SJSA1 (cell line): ENCODE data around the gene PSMG3. TPM values are rescaled to one million over a fixed set of nuclear protein-coding genes. Genes with fewer than 3 reads are reported as not detected.

Experiments
- DNase-seq, 2 experiments: peaks; one replicate each; pipeline ENCODE4 v3.0.0-alpha.2; 2015 to 2020; ENCODE audit warnings: low spot score in 2 of 2, low read depth in 1 of 2
- H3K27ac ChIP-seq: fragments of 250-450 bp; sonication (Bioruptor Pico); 2 replicates; pipeline ENCODE4 v1.5.1; 2020; ENCODE audit warnings: mild to moderate bottlenecking, moderate library complexity
- H3K27me3 ChIP-seq: fragments of 250-450 bp; sonication (Bioruptor Pico); replicated peaks from 2 replicates; pipeline ENCODE4 v1.5.1; 2020; ENCODE audit warnings: mild to moderate bottlenecking, moderate library complexity
- H3K36me3 ChIP-seq: fragments of 250-450 bp; sonication (Bioruptor Pico); 2 replicates; pipeline ENCODE4 v1.5.1; 2020; ENCODE audit warnings: mild to moderate bottlenecking
- H3K4me1 ChIP-seq: fragments of 250-450 bp; sonication (Bioruptor Pico); replicated peaks from 2 replicates; pipeline ENCODE4 v1.6.1; 2021; ENCODE audit warnings: mild to moderate bottlenecking
- H3K4me3 ChIP-seq: fragments of 250-450 bp; sonication (Bioruptor Pico); 2 replicates; pipeline ENCODE4 v1.5.1; 2020; ENCODE audit warnings: mild to moderate bottlenecking
- H3K9me3 ChIP-seq: fragments of 250-450 bp; sonication (Bioruptor Pico); replicated peaks from 2 replicates; pipeline ENCODE4 v1.5.1; 2020; ENCODE audit warnings: mild to moderate bottlenecking
- total RNA-seq: library from RNA; depleted of rRNA; stranded (reverse); fragments of >200 nt; shearing (Covaris generic); gene quantifications from 2 replicates; pipeline ENCODE4 v1.2.3, GENCODE V29; 2014

Gene PSMG3
- total RNA-seq, 1 experiment from 2014 or later = 84.7 TPM

DNA sequence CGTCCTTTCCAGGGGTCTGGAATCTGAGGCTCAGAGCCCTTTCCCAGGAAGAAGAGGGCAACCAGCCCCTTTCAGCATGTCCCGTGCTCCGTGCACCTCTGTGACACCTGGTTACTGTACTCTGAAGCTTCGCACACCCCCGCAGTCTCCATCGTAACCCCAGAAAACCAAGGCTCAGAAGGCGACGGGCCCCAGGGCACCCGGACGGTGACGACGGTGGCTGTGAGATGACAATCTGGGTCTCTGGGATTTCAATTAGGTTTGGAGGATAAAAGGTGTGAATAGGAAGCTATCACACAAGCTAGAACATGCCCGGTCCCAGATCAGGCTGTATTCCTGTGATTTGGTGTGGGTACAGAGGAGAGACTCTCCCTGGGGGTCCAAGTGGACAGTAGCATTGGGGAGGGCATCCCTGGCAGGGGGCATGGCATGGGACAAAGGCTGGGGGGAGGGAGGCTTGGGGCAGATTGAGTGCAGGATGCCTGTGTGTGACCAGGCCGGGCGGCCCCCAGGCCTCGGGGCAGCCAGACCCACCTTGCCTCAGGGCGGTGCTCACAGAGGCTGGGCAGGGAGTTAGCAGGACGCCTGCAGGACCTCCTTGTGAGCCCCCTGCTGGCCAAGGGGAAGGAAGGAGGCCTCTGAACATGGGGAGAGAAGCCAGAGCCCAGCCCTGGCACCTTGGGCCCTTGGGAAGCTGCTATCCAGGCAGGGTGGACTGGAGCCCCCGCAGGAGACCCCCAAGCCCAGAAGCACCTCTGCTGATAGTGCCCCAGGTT, 23.4 kb upstream of the PSMG3 start:
- no peaks in the 10 kb centered on the region for H3K36me3 ChIP-seq
- H3K9me3 ChIP-seq = peaks cover 6% of the 10 kb centered on the region; the same call in 1 of the 2 replicates
- no peak overlapping the region for H3K27ac ChIP-seq
- peaks cover 38% of the 10 kb centered on the region for H3K27me3 ChIP-seq
- no peaks in the 10 kb centered on the region for H3K4me1 ChIP-seq
- no peak overlapping the region for H3K4me3 ChIP-seq
- no peak for DNase-seq

DNA sequence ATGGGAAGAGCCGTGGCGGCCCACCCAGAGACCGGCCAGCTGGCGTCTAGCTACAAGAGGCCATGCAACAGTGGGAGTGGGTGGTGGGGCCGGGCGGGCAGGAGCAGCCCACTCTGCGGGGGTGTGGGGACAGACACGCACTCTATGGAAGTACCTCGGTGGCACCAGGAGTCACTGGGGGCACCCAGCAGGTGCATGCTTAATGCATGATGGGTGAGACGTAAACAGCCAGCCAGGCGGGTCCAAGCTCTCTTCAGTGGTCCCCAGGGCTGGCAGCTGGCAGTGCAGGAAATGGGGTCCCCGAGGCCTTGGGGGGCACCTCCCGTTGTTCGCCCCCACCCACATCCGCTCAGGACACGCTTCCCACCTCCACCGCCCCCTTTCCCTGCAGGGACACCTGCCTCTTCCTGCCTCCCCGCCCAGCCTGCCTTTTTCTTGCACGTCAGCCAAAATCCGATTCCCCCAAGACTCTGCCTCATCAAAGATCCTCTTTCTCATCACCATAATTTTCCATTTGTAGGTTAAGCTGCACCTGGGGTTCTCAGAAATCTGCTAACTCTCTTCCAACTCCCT, 22.6 kb upstream of the PSMG3 start:
- Histone ChIP-seq H3K27me3 (peaks cover 45% of the 10 kb centered on the region), H3K9me3 (peaks cover 6% of the 10 kb centered on the region; the same call in 1 of the 2 replicates), H3K36me3 (no peaks in the 10 kb centered on the region), H3K4me3 (no peak overlapping the region), H3K4me1 (no peaks in the 10 kb centered on the region), H3K27ac (no peak overlapping the region)
- no peak for DNase-seq

DNA sequence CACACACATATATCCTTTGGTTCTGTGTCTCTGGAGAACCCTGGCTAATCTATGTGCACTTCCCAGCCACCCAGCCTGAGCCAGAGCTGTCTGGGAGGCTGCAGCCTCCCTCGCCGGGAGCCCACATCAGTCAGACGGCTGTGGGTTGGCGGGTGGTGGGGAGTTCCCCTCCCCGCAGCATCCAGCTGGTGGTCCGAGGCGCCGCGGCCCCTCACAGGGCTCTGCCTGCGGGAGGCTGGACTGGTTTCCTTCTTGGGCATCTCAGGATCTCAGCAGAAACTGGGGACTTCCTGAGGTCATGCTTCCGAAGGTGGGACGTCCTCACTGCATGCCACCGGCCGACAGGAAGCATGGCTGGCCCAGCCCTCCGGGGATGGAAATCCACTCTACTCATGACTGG, 22.0 kb upstream of the PSMG3 start:
- H3K36me3 ChIP-seq = no peaks in the 10 kb centered on the region
- H3K27ac ChIP-seq = no peak overlapping the region
- no peak overlapping the region for H3K4me3 ChIP-seq
- DNase-seq = no peak
- H3K9me3 ChIP-seq = peaks cover 6% of the 10 kb centered on the region; the same call in 1 of the 2 replicates
- no peaks in the 10 kb centered on the region for H3K4me1 ChIP-seq
- H3K27me3 ChIP-seq = peaks cover 45% of the 10 kb centered on the region

DNA sequence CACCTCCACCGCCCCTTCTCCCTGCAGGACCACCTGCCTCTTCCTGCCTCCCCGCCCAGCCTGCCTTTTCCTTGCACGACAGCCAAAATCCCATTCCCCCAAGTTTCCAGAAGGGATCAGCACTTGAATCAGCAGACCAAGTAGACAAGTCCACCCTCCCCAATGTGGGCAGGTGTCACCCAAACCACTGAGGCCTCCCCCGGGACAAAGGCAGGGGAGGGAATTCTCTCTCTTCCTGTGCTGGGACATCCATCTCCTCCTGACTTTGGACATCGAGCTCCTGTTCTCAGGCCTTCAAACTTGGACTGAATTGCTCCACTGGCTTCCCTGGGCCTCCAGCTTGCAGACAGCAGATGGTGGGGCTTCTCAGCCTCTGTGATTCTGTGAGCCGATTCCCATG, 21.6 kb upstream of the PSMG3 start:
- Histone ChIP-seq H3K4me1 (no peaks in the 10 kb centered on the region), H3K9me3 (peaks cover 6% of the 10 kb centered on the region; the same call in 1 of the 2 replicates), H3K36me3 (no peaks in the 10 kb centered on the region), H3K27ac (no peak overlapping the region), H3K4me3 (no peak overlapping the region), H3K27me3 (peaks cover 49% of the 10 kb centered on the region)
- DNase-seq = no peak

DNA sequence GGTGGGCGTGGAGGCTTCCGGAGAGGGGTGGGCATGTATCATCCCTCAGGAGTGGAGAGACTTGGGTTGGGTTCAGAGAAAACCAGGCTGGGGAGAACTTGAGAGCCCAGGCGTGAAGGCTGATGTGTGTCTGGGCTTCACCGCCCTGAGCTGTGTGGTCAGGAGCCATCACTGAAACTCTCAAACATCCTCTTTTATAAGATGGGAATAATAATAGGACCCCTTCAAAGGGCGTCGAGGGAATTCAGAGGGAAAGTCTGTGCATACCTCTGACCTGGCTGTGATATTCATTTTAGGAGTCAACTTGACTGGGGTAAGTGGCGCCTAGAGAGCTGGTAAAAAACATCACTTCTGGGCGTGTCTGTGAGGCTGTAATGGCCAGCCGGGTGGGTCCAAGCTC, 21.1 kb upstream of the PSMG3 start:
- Histone ChIP-seq H3K9me3 (peaks cover 6% of the 10 kb centered on the region; the same call in 1 of the 2 replicates), H3K4me3 (no peak overlapping the region), H3K4me1 (no peaks in the 10 kb centered on the region), H3K27me3 (peaks cover 51% of the 10 kb centered on the region), H3K36me3 (no peaks in the 10 kb centered on the region), H3K27ac (no peak overlapping the region)
- DNase-seq = no peak

DNA sequence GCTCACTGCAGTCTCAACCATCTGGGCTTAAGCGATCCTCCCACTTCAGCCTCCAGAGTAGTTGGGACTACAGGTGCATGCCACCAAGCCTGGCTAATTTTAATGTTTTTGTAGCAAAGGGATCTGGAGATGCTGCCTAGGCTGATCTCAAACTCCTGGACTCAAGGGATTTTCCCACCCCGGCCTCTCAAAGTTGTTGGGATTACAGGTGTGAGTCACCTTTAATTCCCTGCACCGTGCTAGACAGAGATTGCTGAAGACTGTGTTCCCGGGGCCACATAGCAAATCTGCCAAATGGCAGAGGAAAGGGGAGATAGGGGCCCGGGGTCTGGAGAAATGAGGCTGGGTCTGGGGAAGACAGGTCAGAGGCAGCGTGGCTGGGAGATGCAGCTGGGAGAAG, 20.6 kb upstream of the PSMG3 start:
- H3K9me3 ChIP-seq = peaks cover 6% of the 10 kb centered on the region; the same call in 1 of the 2 replicates
- no peak overlapping the region for H3K4me3 ChIP-seq
- H3K4me1 ChIP-seq = no peaks in the 10 kb centered on the region
- peaks cover 54% of the 10 kb centered on the region for H3K27me3 ChIP-seq
- DNase-seq = no peak
- no peaks in the 10 kb centered on the region for H3K36me3 ChIP-seq
- no peak overlapping the region for H3K27ac ChIP-seq

DNA sequence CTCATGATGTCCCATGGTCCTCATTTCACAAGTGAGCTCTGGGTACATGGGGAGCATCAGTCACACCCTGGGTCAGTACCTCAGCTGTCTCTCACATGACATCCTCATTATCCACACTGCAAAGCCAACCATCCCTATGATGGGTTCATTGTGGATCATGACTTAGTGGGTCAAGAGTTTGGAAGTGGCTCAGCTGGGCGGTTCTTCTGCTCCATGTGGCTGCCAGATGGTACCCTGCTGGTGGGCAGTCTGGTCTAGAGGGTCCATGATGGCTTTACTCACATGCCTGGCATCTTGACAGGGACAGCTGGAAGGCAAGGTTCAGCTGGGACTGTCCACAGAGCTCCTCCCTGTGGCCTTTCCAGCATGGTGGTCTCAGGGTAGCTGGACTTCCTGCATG, 19.1 kb upstream of the PSMG3 start:
- Histone ChIP-seq H3K27ac (no peak overlapping the region), H3K4me1 (no peaks in the 10 kb centered on the region), H3K4me3 (no peak overlapping the region), H3K9me3 (peaks cover 6% of the 10 kb centered on the region; the same call in 1 of the 2 replicates), H3K36me3 (no peaks in the 10 kb centered on the region), H3K27me3 (peaks cover 57% of the 10 kb centered on the region)
- no peak for DNase-seq

DNA sequence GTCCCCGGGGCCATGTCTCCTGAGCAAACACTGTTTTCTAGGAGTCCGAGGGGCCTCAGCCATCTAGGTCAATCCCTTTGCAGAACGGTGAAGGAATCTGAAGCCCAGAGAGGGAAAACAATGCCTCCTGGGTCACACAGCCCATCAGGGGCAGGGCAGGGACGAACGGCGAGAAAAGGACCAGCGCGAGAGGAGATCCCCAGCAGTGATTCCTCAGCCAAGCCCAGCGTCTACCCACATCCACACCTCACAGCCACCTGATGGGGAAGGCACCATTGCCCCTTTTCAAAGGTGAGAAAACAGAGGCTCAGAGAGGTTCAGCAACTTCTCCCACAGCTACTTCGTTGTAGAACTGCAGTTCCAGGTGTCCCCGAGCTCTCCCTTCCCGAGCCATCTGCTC, 17.9 kb upstream of the PSMG3 start:
- no peak overlapping the region for H3K27ac ChIP-seq
- no peaks in the 10 kb centered on the region for H3K4me1 ChIP-seq
- H3K27me3 ChIP-seq = peaks cover 57% of the 10 kb centered on the region
- H3K36me3 ChIP-seq = no peaks in the 10 kb centered on the region
- DNase-seq = no peak
- no peak overlapping the region for H3K4me3 ChIP-seq
- peaks cover 6% of the 10 kb centered on the region; the same call in 1 of the 2 replicates for H3K9me3 ChIP-seq

DNA sequence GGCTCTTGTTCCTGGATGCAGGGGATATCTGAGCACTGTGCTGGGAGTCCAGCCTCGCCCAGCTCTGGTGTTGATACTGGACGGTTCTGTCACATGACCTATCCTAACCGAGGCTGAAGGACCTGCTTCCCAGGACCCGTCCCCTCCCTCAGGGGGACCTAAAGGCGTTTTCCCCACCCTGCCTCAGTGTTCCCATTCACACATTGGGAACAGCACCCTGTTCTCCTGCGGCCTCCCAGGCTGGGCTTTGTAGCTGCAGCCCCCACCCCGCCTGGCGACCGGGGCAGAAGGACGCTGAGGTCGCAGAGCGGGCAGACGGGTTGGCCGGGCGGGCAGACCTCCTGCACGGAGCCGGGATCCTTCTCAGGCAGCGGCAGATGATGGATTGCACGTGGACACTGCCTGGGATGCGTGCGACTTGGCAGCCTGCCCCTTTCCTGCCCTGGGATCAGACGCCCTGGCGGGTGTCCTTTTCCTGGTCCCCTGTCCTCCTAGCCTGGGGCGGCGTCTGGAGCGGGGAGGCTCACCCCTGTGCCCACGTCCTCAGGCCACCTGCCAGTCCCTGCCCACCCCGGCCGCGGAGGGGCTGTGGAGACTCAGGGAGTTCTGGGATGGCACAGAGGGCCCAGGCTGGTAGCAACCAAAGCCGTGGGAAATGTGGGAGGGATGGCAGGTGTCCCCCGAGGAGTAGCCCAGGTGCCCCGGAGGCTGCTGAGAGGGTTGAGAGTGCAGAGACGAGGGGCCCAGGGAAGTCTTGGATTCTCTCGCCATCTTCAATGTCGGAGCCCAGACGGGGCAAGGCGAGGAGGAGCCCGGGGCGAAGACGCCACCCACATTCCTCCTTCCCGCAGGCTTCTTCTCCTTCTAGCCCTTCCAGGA, 17.2 kb upstream of the PSMG3 start:
- Histone ChIP-seq H3K36me3 (no peaks in the 10 kb centered on the region), H3K27ac (no peak overlapping the region), H3K4me3 (no peak overlapping the region), H3K9me3 (peaks cover 6% of the 10 kb centered on the region; the same call in 1 of the 2 replicates), H3K27me3 (peaks cover 53% of the 10 kb centered on the region), H3K4me1 (no peaks in the 10 kb centered on the region)
- no peak for DNase-seq

DNA sequence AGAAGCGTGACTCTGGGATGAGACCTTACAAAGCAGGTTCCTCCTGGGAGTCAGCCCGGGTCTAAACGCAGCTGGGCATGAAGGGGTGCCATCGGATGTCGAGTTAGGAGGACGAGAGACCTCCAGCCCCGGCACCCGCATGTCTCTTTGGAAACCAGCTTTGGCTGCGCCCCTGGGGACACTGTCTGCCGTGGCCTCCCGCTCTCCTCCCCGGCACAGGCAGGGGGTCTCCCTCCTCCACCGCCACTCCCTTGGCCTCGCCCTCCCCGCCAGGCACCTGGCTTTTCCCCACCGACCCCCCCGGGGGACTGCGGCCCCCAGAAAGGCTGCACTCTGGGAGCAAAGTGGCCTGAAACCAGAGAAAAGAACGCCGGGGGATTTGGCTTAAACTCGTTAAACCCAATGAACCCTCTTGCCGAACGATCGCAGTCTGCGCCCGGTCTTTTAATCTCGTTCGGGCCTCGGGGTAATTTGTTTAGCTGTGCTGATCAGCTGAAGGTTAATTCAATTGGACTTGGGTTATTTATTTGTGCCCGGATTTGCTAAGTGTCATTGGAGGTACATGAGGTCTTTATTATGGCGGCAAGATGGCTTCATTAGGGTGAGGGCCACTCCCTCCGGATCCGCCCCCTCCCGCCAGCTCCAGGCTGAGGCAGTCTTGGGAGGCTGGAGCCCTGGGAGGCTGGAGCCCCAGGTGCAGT, 16.4 kb upstream of the PSMG3 start:
- peaks cover 45% of the 10 kb centered on the region for H3K27me3 ChIP-seq
- H3K27ac ChIP-seq = no peak overlapping the region

DNA sequence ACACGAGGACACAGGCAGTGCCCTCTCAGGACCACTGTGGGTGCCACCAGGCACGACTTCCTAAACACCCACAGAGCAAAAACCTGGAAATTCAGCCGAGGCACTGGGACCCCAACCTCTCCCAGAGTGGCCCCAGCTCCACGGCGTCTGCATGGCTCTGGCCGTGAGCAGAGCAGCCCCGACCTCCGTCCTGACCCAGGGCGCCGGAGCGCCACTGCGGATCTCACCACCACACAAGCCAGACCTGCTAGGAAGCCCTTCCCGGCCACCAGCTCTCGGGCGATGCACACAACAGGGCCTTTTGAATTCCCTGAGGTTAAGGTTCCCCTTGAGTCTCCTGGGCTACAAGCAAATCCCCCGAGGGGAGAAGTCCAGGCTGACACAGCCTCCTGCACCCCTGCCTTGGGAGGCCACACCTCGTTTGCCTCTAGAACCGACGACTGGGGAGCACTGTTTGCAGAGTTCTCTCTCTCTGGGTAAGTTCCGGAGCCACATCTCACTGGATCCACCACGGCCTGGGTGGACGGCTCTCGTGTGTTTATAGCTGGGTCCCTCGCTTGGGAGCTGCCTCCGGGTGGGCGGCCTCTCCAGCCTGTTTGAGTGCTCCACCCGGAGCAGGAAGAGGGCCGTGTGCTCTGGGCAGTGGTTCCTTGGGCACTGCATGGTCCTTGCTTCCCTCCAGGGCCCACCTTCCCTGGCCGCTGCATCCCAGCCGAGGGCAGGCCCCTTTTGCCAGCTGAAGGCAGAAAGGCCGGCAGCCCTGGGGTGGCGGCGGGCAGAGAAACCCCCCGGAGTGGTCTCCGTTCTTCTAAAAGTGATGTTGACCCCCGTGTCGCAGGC, 15.5 kb upstream of the PSMG3 start:
- H3K4me1 ChIP-seq = no peaks in the 10 kb centered on the region
- H3K4me3 ChIP-seq = no peak overlapping the region
- peaks cover 38% of the 10 kb centered on the region for H3K27me3 ChIP-seq
- no peak overlapping the region for H3K27ac ChIP-seq
- H3K36me3 ChIP-seq = no peaks in the 10 kb centered on the region
- peaks cover 6% of the 10 kb centered on the region; the same call in 1 of the 2 replicates for H3K9me3 ChIP-seq
- no peak for DNase-seq

More for the DNA sequence above, 16.4 kb upstream of the PSMG3 start:
- no peak for DNase-seq
- H3K4me1 ChIP-seq = no peaks in the 10 kb centered on the region
- H3K4me3 ChIP-seq = no peak overlapping the region
- H3K36me3 ChIP-seq = no peaks in the 10 kb centered on the region
- H3K9me3 ChIP-seq = peaks cover 6% of the 10 kb centered on the region; the same call in 1 of the 2 replicates

DNA sequence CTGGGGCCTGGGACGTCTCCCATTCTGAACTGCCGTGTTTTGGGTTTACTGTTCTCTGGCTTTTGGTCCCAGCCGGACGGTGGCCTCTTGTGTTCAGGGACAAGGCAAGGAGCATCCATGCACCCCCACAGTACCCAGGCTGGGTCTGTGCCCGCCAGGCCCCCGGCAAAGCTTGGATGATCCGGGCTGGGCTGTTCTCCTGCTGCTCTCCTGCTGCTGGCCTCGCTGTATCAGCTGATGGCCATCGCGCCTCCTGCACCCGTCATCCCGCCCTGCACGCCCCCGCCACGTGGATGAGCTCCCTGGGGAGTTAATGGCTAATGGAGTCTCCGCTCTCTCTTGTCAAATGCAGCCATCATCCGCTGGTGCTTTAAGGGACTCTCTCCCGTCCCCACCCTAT, 14.9 kb upstream of the PSMG3 start:
- Histone ChIP-seq H3K4me3 (no peak overlapping the region), H3K27ac (no peak overlapping the region), H3K27me3 (peaks cover 33% of the 10 kb centered on the region), H3K9me3 (peaks cover 6% of the 10 kb centered on the region; the same call in 1 of the 2 replicates), H3K36me3 (no peaks in the 10 kb centered on the region), H3K4me1 (no peaks in the 10 kb centered on the region)
- no peak for DNase-seq
